Pancreas (tissue), 10 donors: ENCODE data around the gene EFNB2. TPM values are rescaled to one million over a fixed set of nuclear protein-coding genes. Genes with fewer than 3 reads are reported as not detected.

ENCODE experiments used
- ATAC-seq, 4 donors: fragments of 200-7000 bp; cut with Tn5 transposase; one replicate each; pipeline versions ENCODE4 v1.8.0 to v1.9.1; 2020; ENCODE audit warnings: mild to moderate bottlenecking in 4 of 4, moderate library complexity in 4 of 4
- DNase-seq, 6 donors: peaks; one replicate each; pipeline ENCODE4 v3.0.0-alpha.2; 2020
- FAIRE-seq: peaks from 2 replicates; lab custom pipeline; 2012; peaks lifted over from hg19 to GRCh38; lab: Jason Lieb, UNC
- H3K27ac ChIP-seq, 4 donors: fragments of 200-600 bp; sonication (generic); 1 replicate in 3 of 4; 2 replicates in 1 of 4; pipeline versions ENCODE4 v1.5.0 to v1.8.0; 2020
- H3K27me3 ChIP-seq, 4 donors: fragments of 200-600 bp; one replicate each; pipeline ENCODE4 v1.8.0; 2021
- H3K36me3 ChIP-seq, 3 donors: fragments of 200-600 bp; sonication (generic) in 1 of 3; one replicate each; pipeline versions ENCODE4 v1.5.0 to v1.8.0; 2020 to 2021
- H3K4me1 ChIP-seq, 3 donors: fragments of 200-600 bp; one replicate each; pipeline ENCODE4 v1.8.0; 2021
- H3K4me3 ChIP-seq, 4 donors: fragments of 200-600 bp; sonication (generic) in 2 of 4; one replicate each; pipeline versions ENCODE4 v1.5.0 to v1.8.0; 2020 to 2021
- H3K9me3 ChIP-seq, 4 donors: fragments of 200-600 bp; one replicate each; pipeline ENCODE4 v1.8.0; 2021
- WGBS, 2 donors: extraction: QIAGEN DNeasy Blood & Tissue Kit; methylation state at CpG; one replicate each; pipeline ENCODE4 v1.1.7; 2013; 5-methylcytosine and 5-hydroxymethylcytosine counted together
- intact Hi-C, 3 donors: fragments of 100-400 bp; cut with DNase I; formaldehyde crosslinking; loops; one replicate each; pipeline versions ENCODE4 v1.11.1 to v1.14.2; 2022
- polyA plus RNA-seq, 2 donors: library from polyadenylated mRNA; stranded (reverse); fragments of 200-250 nt; gene quantifications; one replicate each; pipeline ENCODE4 v1.2.3, GENCODE V29; 2013
- total RNA-seq, 6 donors: library from RNA; stranded (reverse); fragmentation: NEBNext Ultra II Directional in 4 of 6; extraction: Animal tissue kit (Norgen Biotek cat#: 25700) in 4 of 6; gene quantifications; one replicate each; pipeline versions ENCODE4 v1.2.1 to v1.2.4, GENCODE V29; 2021 to 2023
- TF ChIP-seq, protein P1 (sequence below), 4 donors: fragments of 200-600 bp; sonication (generic) in 3 of 4; IDR thresholded peaks; one replicate each; pipeline versions ENCODE4 v1.5.0 to v1.8.0; 2021; ENCODE audit warnings: antibody characterized with exemption in 4 of 4
- donor health status: healthy with polysubstance abuse.
- donor health status: DM: no; HTN: no; CAD: no; lungs with moderate emphysema.
- donor health status: DM: no; HTN: no; CAD: no.
- donor health status: control.
- donor health status: control.
- donor health status: Bipolar disorder and iron deficiency.
- donor health status: DM: yes; HTN: yes; CAD: no.
- donor health status: DM: no; HTN: no; CAD: no.
- donor health status: DM: no; HTN: no; CAD: no.
- donor health status: DM: yes; HTN: yes; CAD: no.

EFNB2 gene
- total and polyA plus RNA-seq, 8 donors: 2.4 to 8.0 (median 3.0) TPM

DNA sequence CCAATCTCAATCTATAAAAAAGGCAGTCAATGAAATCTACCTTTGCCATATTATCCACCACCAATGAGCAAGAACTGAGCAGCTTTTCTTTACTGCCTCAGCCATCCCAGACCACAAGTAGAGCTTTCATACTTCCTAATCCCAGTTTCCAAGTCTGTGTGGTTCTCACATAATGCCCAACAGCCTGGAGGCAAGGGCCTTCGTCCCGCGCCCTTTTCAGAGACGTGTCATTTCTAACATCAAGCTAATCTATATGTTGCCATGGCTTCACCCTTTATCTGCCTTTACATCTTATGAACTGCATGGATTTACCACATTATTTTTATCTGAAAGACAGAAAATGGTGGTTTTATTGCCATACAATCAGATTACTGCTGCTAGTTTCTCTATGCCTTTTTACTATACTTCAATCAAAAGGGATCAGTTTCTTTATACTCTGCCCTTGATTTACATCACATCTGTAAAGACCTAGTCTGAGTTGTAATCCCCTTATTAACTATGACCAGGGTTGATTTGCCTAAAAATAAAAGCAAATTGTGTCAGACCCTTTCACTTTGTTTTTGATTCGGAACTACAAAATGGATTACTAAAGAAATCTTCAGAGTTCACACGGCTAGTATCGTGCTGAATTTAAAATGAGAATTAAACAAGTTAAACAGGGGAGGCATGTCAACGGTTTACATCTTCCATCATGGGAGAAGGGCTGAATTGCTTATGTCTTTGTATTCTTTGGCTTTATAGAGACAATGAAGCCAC, 5.9 kb downstream of the EFNB2 start:
- TF ChIP-seq, protein P1, sequence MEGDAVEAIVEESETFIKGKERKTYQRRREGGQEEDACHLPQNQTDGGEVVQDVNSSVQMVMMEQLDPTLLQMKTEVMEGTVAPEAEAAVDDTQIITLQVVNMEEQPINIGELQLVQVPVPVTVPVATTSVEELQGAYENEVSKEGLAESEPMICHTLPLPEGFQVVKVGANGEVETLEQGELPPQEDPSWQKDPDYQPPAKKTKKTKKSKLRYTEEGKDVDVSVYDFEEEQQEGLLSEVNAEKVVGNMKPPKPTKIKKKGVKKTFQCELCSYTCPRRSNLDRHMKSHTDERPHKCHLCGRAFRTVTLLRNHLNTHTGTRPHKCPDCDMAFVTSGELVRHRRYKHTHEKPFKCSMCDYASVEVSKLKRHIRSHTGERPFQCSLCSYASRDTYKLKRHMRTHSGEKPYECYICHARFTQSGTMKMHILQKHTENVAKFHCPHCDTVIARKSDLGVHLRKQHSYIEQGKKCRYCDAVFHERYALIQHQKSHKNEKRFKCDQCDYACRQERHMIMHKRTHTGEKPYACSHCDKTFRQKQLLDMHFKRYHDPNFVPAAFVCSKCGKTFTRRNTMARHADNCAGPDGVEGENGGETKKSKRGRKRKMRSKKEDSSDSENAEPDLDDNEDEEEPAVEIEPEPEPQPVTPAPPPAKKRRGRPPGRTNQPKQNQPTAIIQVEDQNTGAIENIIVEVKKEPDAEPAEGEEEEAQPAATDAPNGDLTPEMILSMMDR (IDR thresholded peaks at IDR 0.05): no peak
- DNase-seq (no peak), ATAC-seq (no peak), FAIRE-seq (no peak)
- Histone ChIP-seq H3K9me3 (no peaks in the 10 kb centered on the region), H3K4me1 (peaks cover 0 to 3% (median 0%) of the 10 kb centered on the region in 3 donors), H3K27ac (no peak overlapping the region), H3K27me3 (no peaks in the 10 kb centered on the region), H3K4me3 (no peak overlapping the region), H3K36me3 (no peaks in the 10 kb centered on the region)
- WGBS, 2 donors: 82 to 88% methylated on average over 8 of the region's 8 CpGs
- intact Hi-C loops: loop anchor here in 1 of 3 donors (10.0 kb wide), 1 partner anchor 1115 kb away; no protein-coding TSS in a partner anchor

DNA sequence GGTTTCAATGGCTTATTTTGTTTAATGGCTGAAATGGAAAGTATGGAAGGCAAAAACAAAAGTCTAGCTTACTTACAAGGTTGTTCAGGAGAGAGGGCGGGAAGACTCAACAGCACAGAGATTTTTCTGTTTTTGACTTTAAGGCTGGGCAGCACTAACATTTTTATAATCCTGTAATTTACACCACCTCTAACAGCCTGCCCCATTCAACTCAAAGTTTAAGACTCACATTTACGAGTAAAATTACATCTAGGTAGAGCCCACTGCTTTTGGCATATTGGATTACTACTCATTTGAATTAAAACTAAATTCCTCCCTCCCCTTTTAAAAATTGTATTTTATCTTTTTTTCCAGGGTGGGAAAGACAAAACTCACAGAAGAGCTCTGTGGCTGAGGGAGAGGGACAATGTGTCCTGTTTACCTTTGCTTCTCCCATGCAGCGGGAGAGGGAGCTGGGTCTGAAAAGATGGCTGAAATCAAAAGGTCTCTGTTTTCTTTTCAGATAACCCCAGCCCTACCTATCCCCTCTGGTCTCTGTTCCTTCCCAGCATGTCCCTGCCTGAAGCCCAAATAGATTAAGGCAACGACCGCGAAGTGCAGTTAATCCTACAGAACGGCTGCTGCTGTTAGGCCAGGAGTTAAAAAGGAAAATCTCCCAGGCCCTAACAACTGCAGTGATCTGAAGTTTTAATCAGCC, 6.6 kb downstream of the EFNB2 start:
- TF ChIP-seq, protein P1 (IDR thresholded peaks at IDR 0.05): no peak
- ATAC-seq: no peak
- intact Hi-C loops: loop anchor here in 1 of 3 donors (10.0 kb wide), 1 partner anchor 1114 kb away; no protein-coding TSS in a partner anchor
- Histone ChIP-seq H3K4me1 (no peaks in the 10 kb centered on the region), H3K27me3 (no peaks in the 10 kb centered on the region), H3K4me3 (no peak overlapping the region), H3K36me3 (no peaks in the 10 kb centered on the region), H3K27ac (no peak overlapping the region), H3K9me3 (no peaks in the 10 kb centered on the region)
- no peak for DNase-seq
- FAIRE-seq: no peak
- WGBS, 2 donors: 89 to 96% methylated on average over 7 of the region's 7 CpGs

DNA sequence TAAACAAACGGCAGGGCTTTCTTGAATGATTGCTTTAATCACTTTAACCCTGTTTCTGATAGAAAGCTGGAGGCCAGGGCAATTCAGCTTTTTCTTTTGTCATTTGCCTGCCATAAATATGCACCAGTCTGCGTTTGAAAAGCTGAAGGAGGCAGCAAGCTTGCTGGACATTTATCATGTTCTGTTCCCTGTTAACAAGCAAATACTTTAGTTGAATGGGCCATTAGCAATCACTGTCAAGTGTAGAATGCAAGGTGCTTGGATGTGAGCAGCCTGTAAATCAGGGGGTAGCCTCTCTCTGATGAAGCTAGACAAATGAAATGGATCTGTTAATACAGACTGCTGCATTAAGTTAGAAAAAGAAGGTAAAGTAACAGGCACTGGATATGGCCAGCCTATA, 7.6 kb downstream of the EFNB2 start:
- intact Hi-C loops: loop anchor here in 1 of 3 donors (10.0 kb wide), 1 partner anchor 1113 kb away; no protein-coding TSS in a partner anchor
- FAIRE-seq (no peak), ATAC-seq (no peak), DNase-seq (no peak)
- H3K27ac ChIP-seq: no peak overlapping the region
- H3K36me3 ChIP-seq: no peaks in the 10 kb centered on the region
- no peaks in the 10 kb centered on the region for H3K4me1 ChIP-seq
- WGBS, 2 donors: 12 to 17% methylated on average over 2 of the region's 2 CpGs
- no peaks in the 10 kb centered on the region for H3K27me3 ChIP-seq
- TF ChIP-seq, protein P1 (IDR thresholded peaks at IDR 0.05): no peak
- no peaks in the 10 kb centered on the region for H3K9me3 ChIP-seq
- H3K4me3 ChIP-seq: no peak overlapping the region

DNA sequence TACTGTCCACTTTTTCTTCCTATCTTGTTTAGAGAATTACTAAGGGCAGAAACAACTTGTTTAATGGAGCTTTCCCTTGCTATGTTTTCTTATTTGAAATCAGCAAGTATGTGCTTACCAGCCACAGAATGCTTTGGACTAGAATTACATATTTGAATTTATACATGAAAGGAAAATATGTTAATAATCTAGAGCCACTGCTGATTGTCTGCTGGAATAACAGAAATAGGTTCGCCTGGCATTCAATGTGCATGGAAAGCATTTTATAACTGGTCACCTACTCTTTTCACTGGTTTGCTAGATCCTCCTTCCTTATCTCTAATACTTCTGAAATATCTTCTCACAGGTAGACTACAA, 8.0 kb downstream of the EFNB2 start:
- H3K4me1 ChIP-seq: no peaks in the 10 kb centered on the region
- H3K9me3 ChIP-seq: no peaks in the 10 kb centered on the region
- no peak for ATAC-seq
- TF ChIP-seq, protein P1 (IDR thresholded peaks at IDR 0.05): no peak
- no peaks in the 10 kb centered on the region for H3K27me3 ChIP-seq
- FAIRE-seq: no peak
- no peak overlapping the region for H3K27ac ChIP-seq
- DNase-seq: no peak
- H3K4me3 ChIP-seq: no peak overlapping the region
- no peaks in the 10 kb centered on the region for H3K36me3 ChIP-seq
- intact Hi-C loops: loop anchor here in 1 of 3 donors (10.0 kb wide), 1 partner anchor 1113 kb away; no protein-coding TSS in a partner anchor
- WGBS, 2 donors: 69 to 84% methylated on average over 1 of the region's 1 CpG
